Uterus (tissue), 2 donors: Measurements from ENCODE around the gene KRTAP5-11.

ENCODE experiments used
- POLR2A ChIP-seq, 2 donors: fragments of 450-650 bp; IDR thresholded peaks; one replicate each; pipeline ENCODE4 v1.6.1; 2016; ENCODE audit warnings: antibody characterized with exemption in 2 of 2, mild to moderate bottlenecking in 1 of 2, moderate library complexity in 1 of 2
- TF ChIP-seq, protein P1 (sequence below), 4 experiments: fragments of 200-600 bp in 2 of 4; fragments of 450-650 bp in 2 of 4; sonication (generic) in 2 of 4; IDR thresholded peaks; one replicate each; pipeline ENCODE4 v1.5.1; 2016 to 2019; ENCODE audit warnings: antibody characterized with exemption in 4 of 4, mild to moderate bottlenecking in 2 of 4, moderate library complexity in 1 of 4

DNA sequence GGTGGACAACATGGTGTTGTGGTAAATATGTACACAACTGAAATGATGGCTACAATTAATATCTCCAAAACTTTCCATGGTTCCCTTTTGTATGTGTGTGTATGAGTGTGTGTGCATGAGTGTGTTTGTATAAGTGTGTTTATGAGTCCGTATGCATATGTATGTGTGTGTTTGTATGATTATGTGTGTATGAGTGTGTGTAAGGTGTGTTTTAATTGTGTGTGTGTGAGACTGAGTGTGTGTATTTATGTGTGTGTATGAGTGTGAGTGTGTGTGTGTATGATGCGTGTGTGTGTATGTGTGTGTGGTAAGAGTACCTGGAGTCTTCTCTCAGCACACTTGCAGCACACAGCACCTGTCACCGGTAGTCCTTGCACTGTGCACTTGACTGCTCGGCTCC lies 26.7 kb downstream of the KRTAP5-11 start:
- TF ChIP-seq, protein P1, sequence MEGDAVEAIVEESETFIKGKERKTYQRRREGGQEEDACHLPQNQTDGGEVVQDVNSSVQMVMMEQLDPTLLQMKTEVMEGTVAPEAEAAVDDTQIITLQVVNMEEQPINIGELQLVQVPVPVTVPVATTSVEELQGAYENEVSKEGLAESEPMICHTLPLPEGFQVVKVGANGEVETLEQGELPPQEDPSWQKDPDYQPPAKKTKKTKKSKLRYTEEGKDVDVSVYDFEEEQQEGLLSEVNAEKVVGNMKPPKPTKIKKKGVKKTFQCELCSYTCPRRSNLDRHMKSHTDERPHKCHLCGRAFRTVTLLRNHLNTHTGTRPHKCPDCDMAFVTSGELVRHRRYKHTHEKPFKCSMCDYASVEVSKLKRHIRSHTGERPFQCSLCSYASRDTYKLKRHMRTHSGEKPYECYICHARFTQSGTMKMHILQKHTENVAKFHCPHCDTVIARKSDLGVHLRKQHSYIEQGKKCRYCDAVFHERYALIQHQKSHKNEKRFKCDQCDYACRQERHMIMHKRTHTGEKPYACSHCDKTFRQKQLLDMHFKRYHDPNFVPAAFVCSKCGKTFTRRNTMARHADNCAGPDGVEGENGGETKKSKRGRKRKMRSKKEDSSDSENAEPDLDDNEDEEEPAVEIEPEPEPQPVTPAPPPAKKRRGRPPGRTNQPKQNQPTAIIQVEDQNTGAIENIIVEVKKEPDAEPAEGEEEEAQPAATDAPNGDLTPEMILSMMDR (IDR thresholded peaks at IDR 0.05) = no peak
- no peak for TF ChIP-seq POLR2A (IDR thresholded peaks at IDR 0.05)
